Mammary microvascular endothelial cell (primary cell): ENCODE results near the gene HDGFL2. TPM values are rescaled to one million over a fixed set of nuclear protein-coding genes. Genes with fewer than 3 reads are reported as not detected.

Experiments used
- total RNA-seq: library from RNA; depleted of rRNA; stranded (reverse); fragments of >200 nt; gene quantifications from 2 replicates; pipeline ENCODE4 v1.2.3, GENCODE V29; 2015

Gene HDGFL2
- total RNA-seq, result 69.2 and 73.0 TPM in 2 replicates

GRCh38 chr19:4472174-4472974 lies at the start of gene HDGFL2:
Gene HDGFL2 (plus strand): TSS chr19:4472297. CDS start chr19:4472351, 54 bp downstream.

GRCh38 chr19:4457654-4458395 lies 14.3 kb upstream of the HDGFL2 start, which contains the start of gene UBXN6:
Gene UBXN6 (minus strand): TSS chr19:4457794. CDS start chr19:4457697, 97 bp downstream.

GRCh38 chr19:4518345-4519171 lies 46.5 kb downstream of the HDGFL2 start, which contains the start of gene PLIN4:
Gene PLIN4 (minus strand): TSS chr19:4518486. CDS start chr19:4518272, 214 bp downstream.

GRCh38 chr19:4534836-4535658 lies 63.0 kb downstream of the HDGFL2 start, which contains the start of gene PLIN5:
Gene PLIN5 (minus strand): TSS chr19:4535224. CDS start chr19:4534074, 1,150 bp downstream.

GRCh38 chr19:4539693-4540581 lies 67.8 kb downstream of the HDGFL2 start, which contains the start of gene LRG1:
Gene LRG1 (minus strand): TSS chr19:4540036. CDS start chr19:4540013, 23 bp downstream.

Other genes starting within 250 kb of the HDGFL2 start
- gene EBI3, start 242.8 kb upstream of the HDGFL2 start, total RNA-seq, result 0.73 and 1.9 TPM in 2 replicates
- 31.0 and 31.4 TPM in 2 replicates for gene YJU2, start 225.2 kb upstream of the HDGFL2 start, total RNA-seq
- not detected in 2 replicates for gene SHD, start 193.0 kb upstream of the HDGFL2 start, total RNA-seq
- not detected in 2 replicates for gene TMIGD2, start 169.9 kb upstream of the HDGFL2 start, total RNA-seq
- gene FSD1, start 167.7 kb upstream of the HDGFL2 start, total RNA-seq, result 7.9 and 9.6 TPM in 2 replicates
- gene STAP2, start 133.5 kb upstream of the HDGFL2 start, total RNA-seq, result 27.2 and 30.9 TPM in 2 replicates
- 2.8 and 4.5 TPM in 2 replicates for gene MPND, start 128.7 kb upstream of the HDGFL2 start, total RNA-seq
- gene SH3GL1, start 71.8 kb upstream of the HDGFL2 start, total RNA-seq, result 104 and 115 TPM in 2 replicates
- 20.3 and 22.4 TPM in 2 replicates for gene CHAF1A, start 69.7 kb upstream of the HDGFL2 start, total RNA-seq
- 54.2 and 61.9 TPM in 2 replicates for gene UBXN6, start 14.5 kb upstream of the HDGFL2 start, total RNA-seq
- 0.07 and 0.20 TPM in 2 replicates for gene PLIN4, start 46.2 kb downstream of the HDGFL2 start, total RNA-seq
- gene PLIN5, start 62.9 kb downstream of the HDGFL2 start, total RNA-seq, result 0.07 TPM in 1 of 2 replicates, not detected in the other
- 0.73 and 0.79 TPM in 2 replicates for gene LRG1, start 67.7 kb downstream of the HDGFL2 start, total RNA-seq
- 176 and 187 TPM in 2 replicates for gene SEMA6B, start 87.4 kb downstream of the HDGFL2 start, total RNA-seq
- gene TNFAIP8L1, start 167.2 kb downstream of the HDGFL2 start, total RNA-seq, result 16.3 and 16.8 TPM in 2 replicates
- gene MYDGF, start 198.0 kb downstream of the HDGFL2 start, total RNA-seq, result 188 and 208 TPM in 2 replicates